DND-41 (cell line): ENCODE measurements around the gene MEOX2.

ENCODE experiments used
- ATAC-seq: fragments of 200-7000 bp; cut with Tn5 transposase; 3 replicates; pipeline ENCODE4 v1.9.1; 2021; ENCODE audit warnings: low read depth; ENCODE audit not compliant: insufficient read depth
- DNase-seq: peaks from one replicate; pipeline ENCODE4 v3.0.0-alpha.2; 2020
- H2AFZ ChIP-seq: 2 replicates; pipeline ENCODE4 v1.6.0; 2012; ENCODE audit warnings: low read depth, low read length
- H3K27ac ChIP-seq: 2 replicates; pipeline ENCODE4 v1.5.1; 2012; ENCODE audit warnings: low read length, inconsistent platforms
- H3K27me3 ChIP-seq: fragments of 200-600 bp; sonication (generic); 2 replicates; pipeline ENCODE4 v1.6.0; 2012; ENCODE audit warnings: low read length, mild to moderate bottlenecking, inconsistent platforms; ENCODE audit not compliant: insufficient read depth, poor library complexity
- H3K36me3 ChIP-seq: 2 replicates; pipeline ENCODE4 v1.5.1; 2012; ENCODE audit warnings: low read length, inconsistent platforms; ENCODE audit not compliant: insufficient read depth
- H3K4me1 ChIP-seq: 2 replicates; pipeline ENCODE4 v1.5.1; 2012; ENCODE audit warnings: mild to moderate bottlenecking, low read length; ENCODE audit not compliant: insufficient read depth
- H3K4me2 ChIP-seq: 2 replicates; pipeline ENCODE4 v1.6.0; 2012; ENCODE audit warnings: mild to moderate bottlenecking, moderate library complexity, low read length, inconsistent platforms; ENCODE audit not compliant: insufficient read depth
- H3K4me3 ChIP-seq, 2 experiments: fragments of 200-600 bp in 1 of 2; shearing (Covaris generic) in 1 of 2; 2 replicates each; pipeline ENCODE4 v1.5.1; 2012 to 2016; ENCODE audit warnings: inconsistent platforms in 2 of 2, low read length in 2 of 2, mild to moderate bottlenecking in 2 of 2, low read depth in 1 of 2, moderate library complexity in 1 of 2
- H3K79me2 ChIP-seq: 2 replicates; pipeline ENCODE4 v1.6.0; 2012; ENCODE audit warnings: low read length, inconsistent platforms; ENCODE audit not compliant: insufficient read depth
- H3K9ac ChIP-seq: 2 replicates; pipeline ENCODE4 v1.6.0; 2012; ENCODE audit warnings: low read depth, mild to moderate bottlenecking, inconsistent platforms, low read length, moderate library complexity
- H3K9me3 ChIP-seq: 2 replicates; pipeline ENCODE4 v1.5.1; 2012; ENCODE audit warnings: low read length, moderate library complexity, mild to moderate bottlenecking, inconsistent platforms; ENCODE audit not compliant: insufficient read depth, severe bottlenecking
- H4K20me1 ChIP-seq: 2 replicates; pipeline ENCODE4 v1.6.0; 2012; ENCODE audit warnings: low read length; ENCODE audit not compliant: insufficient read depth
- CTCF ChIP-seq: IDR thresholded peaks from 2 replicates; pipeline ENCODE4 v1.5.1; 2012; ENCODE audit warnings: borderline replicate concordance, low read length, moderate library complexity, mild to moderate bottlenecking; ENCODE audit not compliant: poor library complexity, severe bottlenecking; ENCODE audit errors: extremely low read depth
- EZH2 ChIP-seq: IDR thresholded peaks from 3 replicates; pipeline ENCODE4 v1.6.1; 2012; ENCODE audit warnings: borderline replicate concordance, low read depth, mild to moderate bottlenecking, moderate library complexity, low read length, inconsistent platforms; ENCODE audit not compliant: severe bottlenecking

The MEOX2 gene

GRCh38 chr7:15581352-15581951 is 105.0 kb downstream of the MEOX2 start:
- Histone ChIP-seq H3K36me3 (no peaks in the 10 kb centered on the region), H3K4me2 (no peak overlapping the region), H3K79me2 (no peaks in the 10 kb centered on the region), H3K9ac (no peak overlapping the region), H2AFZ (no peak overlapping the region), H3K9me3 (peaks cover 10% of the 10 kb centered on the region), H3K4me3 (no peak overlapping the region), H3K27me3 (no peaks in the 10 kb centered on the region), H4K20me1 (no peaks in the 10 kb centered on the region), H3K27ac (no peak overlapping the region), H3K4me1 (no peaks in the 10 kb centered on the region)
- DNase-seq = no peak
- ATAC-seq = no peak
- TF ChIP-seq CTCF = no peak
- TF ChIP-seq EZH2 = no peak

GRCh38 chr7:15580604-15581351 is 105.7 kb downstream of the MEOX2 start:
- no peak overlapping the region for H3K4me3 ChIP-seq
- no peaks in the 10 kb centered on the region for H3K79me2 ChIP-seq
- DNase-seq (no peak), ATAC-seq (no peak)
- H4K20me1 ChIP-seq = no peaks in the 10 kb centered on the region
- H2AFZ ChIP-seq = no peak overlapping the region
- H3K4me2 ChIP-seq = no peak overlapping the region
- H3K36me3 ChIP-seq = no peaks in the 10 kb centered on the region
- H3K27me3 ChIP-seq = no peaks in the 10 kb centered on the region
- no peak overlapping the region for H3K27ac ChIP-seq
- TF ChIP-seq CTCF (no peak), EZH2 (no peak)
- peaks cover 10% of the 10 kb centered on the region for H3K9me3 ChIP-seq
- H3K4me1 ChIP-seq = no peaks in the 10 kb centered on the region
- H3K9ac ChIP-seq = no peak overlapping the region

- Histone ChIP-seq H3K4me3 (no peak overlapping the region), H2AFZ (no peak overlapping the region), H3K4me2 (no peak overlapping the region), H3K27me3 (no peaks in the 10 kb centered on the region), H4K20me1 (no peaks in the 10 kb centered on the region), H3K9me3 (no peaks in the 10 kb centered on the region), H3K79me2 (no peaks in the 10 kb centered on the region), H3K27ac (no peak overlapping the region), H3K9ac (no peak overlapping the region), H3K4me1 (no peaks in the 10 kb centered on the region), H3K36me3 (no peaks in the 10 kb centered on the region)
- DNase-seq = no peak
- no peak for ATAC-seq
- TF ChIP-seq EZH2 (no peak), CTCF (no peak)
Measured at GRCh38 chr7:15577600-15577999, 108.9 kb downstream of the MEOX2 start.
